HEK293 (cell line): ENCODE results near the gene CEBPB.
"Not testable (repeated sequence)": the region's sequence is repeated elsewhere in the genome, so short reads cannot be mapped to it uniquely, and the experiment has no call there.

ENCODE experiments used
- CTCF ChIA-PET: fragments of 350-600 bp; formaldehyde crosslinking; extraction: SDS; loops from one replicate; lab custom pipeline; 2021; ENCODE audit warnings: antibody characterized with exemption; lab: Yijun Ruan, JAX
- POLR2A ChIA-PET: fragments of 300-600 bp; formaldehyde crosslinking; extraction: SDS; loops from one replicate; lab custom pipeline; 2020; ENCODE audit warnings: antibody characterized with exemption, inconsistent platforms; lab: Yijun Ruan, JAX
- H3K27ac ChIP-seq: fragments of 200-500 bp; sonication (Bioruptor generic); 2 replicates; pipeline ENCODE4 v1.5.1; 2014; ENCODE audit warnings: low read depth, low read length, control low read depth, inconsistent platforms; ENCODE audit errors: extremely low read depth
- H3K36me3 ChIP-seq, 2 experiments: fragments of 200-500 bp in 1 of 2; sonication (Bioruptor generic) in 1 of 2; 1 replicate in 1 of 2; 2 replicates in 1 of 2; pipeline ENCODE4 v1.5.1; 2014 to 2017; ENCODE audit warnings: inconsistent platforms in 2 of 2, low read length in 2 of 2; ENCODE audit not compliant: control insufficient read depth in 2 of 2, insufficient read depth in 1 of 2
- H3K4me1 ChIP-seq: fragments of 200-500 bp; sonication (Bioruptor generic); 2 replicates; pipeline ENCODE4 v1.5.1; 2014; ENCODE audit warnings: mild to moderate bottlenecking, low read length, inconsistent platforms; ENCODE audit not compliant: control insufficient read depth, insufficient read depth
- H3K4me3 ChIP-seq: 2 replicates; pipeline ENCODE4 v1.5.1; 2011; ENCODE audit warnings: low read depth, mild to moderate bottlenecking, control low read depth, low read length, moderate library complexity
- H3K9me3 ChIP-seq: fragments of 200-500 bp; sonication (Bioruptor generic); 2 replicates; pipeline ENCODE4 v1.5.1; 2014; ENCODE audit warnings: low read depth, low read length, inconsistent platforms; ENCODE audit not compliant: control insufficient read depth, insufficient read depth
- SALL2 ChIP-seq: fragments of 450-650 bp; formaldehyde crosslinking; IDR thresholded peaks from 2 replicates; pipeline ENCODE4 v1.5.0; 2017; ENCODE audit warnings: missing biosample characterization, mild to moderate bottlenecking, missing genetic modification characterization, borderline replicate concordance
- TRIM28 ChIP-seq: IDR thresholded peaks from 2 replicates; pipeline ENCODE4 v1.6.1; 2011; ENCODE audit warnings: low read length, control low read depth, borderline replicate concordance
- ZBTB1 ChIP-seq: fragments of 450-650 bp; formaldehyde crosslinking; IDR thresholded peaks from 2 replicates; pipeline ENCODE4 v1.5.1; 2016; ENCODE audit warnings: missing biosample characterization, missing genetic modification characterization
- ZBTB17 ChIP-seq: fragments of 450-650 bp; formaldehyde crosslinking; IDR thresholded peaks from 2 replicates; pipeline ENCODE4 v1.5.1; 2016; ENCODE audit warnings: missing biosample characterization, missing genetic modification characterization
- ZNF133 ChIP-seq: fragments of 450-650 bp; formaldehyde crosslinking; IDR thresholded peaks from 2 replicates; pipeline ENCODE4 v1.5.1; 2016; ENCODE audit warnings: missing biosample characterization, missing genetic modification characterization
- ZNF274 ChIP-seq, 2 experiments: fragments of 200-500 bp in 1 of 2; fragments of 450-650 bp in 1 of 2; sonication (Bioruptor generic) in 1 of 2; formaldehyde crosslinking in 1 of 2; IDR thresholded peaks; 2 replicates each; pipeline versions ENCODE4 v1.5.1 to v1.6.1; 2014 to 2016; ENCODE audit warnings: borderline replicate concordance in 1 of 2, inconsistent platforms in 1 of 2, low read length in 1 of 2, missing biosample characterization in 1 of 2, missing genetic modification characterization in 1 of 2
- ZNF280C ChIP-seq: fragments of 450-650 bp; formaldehyde crosslinking; IDR thresholded peaks from 2 replicates; pipeline ENCODE4 v1.5.1; 2016; ENCODE audit warnings: missing biosample characterization, missing genetic modification characterization
- ZNF37A ChIP-seq: fragments of 450-650 bp; IDR thresholded peaks from 2 replicates; pipeline ENCODE4 v1.5.1; 2018; ENCODE audit warnings: missing biosample characterization, missing genetic modification characterization
- ZNF416 ChIP-seq: fragments of 450-650 bp; formaldehyde crosslinking; IDR thresholded peaks from 2 replicates; pipeline ENCODE4 v1.5.1; 2016; ENCODE audit warnings: missing biosample characterization, missing genetic modification characterization
- ZNF600 ChIP-seq: fragments of 450-650 bp; formaldehyde crosslinking; IDR thresholded peaks from 2 replicates; pipeline ENCODE4 v1.5.1; 2016; ENCODE audit warnings: missing biosample characterization, missing genetic modification characterization
- ZNF843 ChIP-seq: fragments of 450-650 bp; formaldehyde crosslinking; IDR thresholded peaks from 2 replicates; pipeline ENCODE4 v1.5.1; 2016; ENCODE audit warnings: missing biosample characterization, missing genetic modification characterization
- ZSCAN23 ChIP-seq: fragments of 450-650 bp; formaldehyde crosslinking; IDR thresholded peaks from 2 replicates; pipeline ENCODE4 v1.5.1; 2016; ENCODE audit warnings: missing biosample characterization, missing genetic modification characterization
- TF ChIP-seq, protein P1 (sequence below): fragments of 450-650 bp; formaldehyde crosslinking; IDR thresholded peaks from 2 replicates; pipeline ENCODE4 v1.5.0; 2017; ENCODE audit warnings: missing biosample characterization, missing genetic modification characterization, borderline replicate concordance
- TF ChIP-seq, protein P2 (sequence below): fragments of 450-650 bp; formaldehyde crosslinking; IDR thresholded peaks from 2 replicates; pipeline ENCODE4 v1.5.1; 2017; ENCODE audit warnings: missing biosample characterization, missing genetic modification characterization

The CEBPB gene

GRCh38 chr20:50178672-50179071, 12.0 kb upstream of the CEBPB start:
- CTCF ChIA-PET, result interaction anchor here (0.5 to 7.0 kb wide), 22 partner anchors 10 to 612 kb away, joined by 3 to 68 read pairs (median 4); partner anchors contain the start of gene PEDS1
- H3K4me1 ChIP-seq, H3K27ac ChIP-seq, H3K9me3 ChIP-seq, H3K36me3 ChIP-seq, H3K4me3 ChIP-seq: not testable (repeated sequence)
- peak; percentile 39; the same call in 1 of the 2 replicates for TF ChIP-seq ZBTB17 (tag by site-specific recombination)
- POLR2A ChIA-PET, result interaction anchor here (0.6 to 0.7 kb wide), 3 partner anchors 22 to 222 kb away, joined by 4 to 5 read pairs (median 4); no protein-coding TSS in a partner anchor

- ChIA-PET CTCF (interaction anchor here (0.6 to 7.0 kb wide), 8 partner anchors 12 to 393 kb away, joined by 3 to 68 read pairs (median 4); no protein-coding TSS in a partner anchor), POLR2A (no interaction called here)
- Histone ChIP-seq H3K27ac (no peak overlapping the region), H3K36me3 (no peaks in the 10 kb centered on the region; a peak in 1 of 3 replicates), H3K9me3 (no peaks in the 10 kb centered on the region), H3K4me1 (no peaks in the 10 kb centered on the region), H3K4me3 (no peak overlapping the region)
- TF ChIP-seq SALL2 (tag by site-specific recombination), result no peak
- no peak for TF ChIP-seq ZNF416 (tag by site-specific recombination)
- no peak for TF ChIP-seq ZNF37A
- TF ChIP-seq, protein P1, sequence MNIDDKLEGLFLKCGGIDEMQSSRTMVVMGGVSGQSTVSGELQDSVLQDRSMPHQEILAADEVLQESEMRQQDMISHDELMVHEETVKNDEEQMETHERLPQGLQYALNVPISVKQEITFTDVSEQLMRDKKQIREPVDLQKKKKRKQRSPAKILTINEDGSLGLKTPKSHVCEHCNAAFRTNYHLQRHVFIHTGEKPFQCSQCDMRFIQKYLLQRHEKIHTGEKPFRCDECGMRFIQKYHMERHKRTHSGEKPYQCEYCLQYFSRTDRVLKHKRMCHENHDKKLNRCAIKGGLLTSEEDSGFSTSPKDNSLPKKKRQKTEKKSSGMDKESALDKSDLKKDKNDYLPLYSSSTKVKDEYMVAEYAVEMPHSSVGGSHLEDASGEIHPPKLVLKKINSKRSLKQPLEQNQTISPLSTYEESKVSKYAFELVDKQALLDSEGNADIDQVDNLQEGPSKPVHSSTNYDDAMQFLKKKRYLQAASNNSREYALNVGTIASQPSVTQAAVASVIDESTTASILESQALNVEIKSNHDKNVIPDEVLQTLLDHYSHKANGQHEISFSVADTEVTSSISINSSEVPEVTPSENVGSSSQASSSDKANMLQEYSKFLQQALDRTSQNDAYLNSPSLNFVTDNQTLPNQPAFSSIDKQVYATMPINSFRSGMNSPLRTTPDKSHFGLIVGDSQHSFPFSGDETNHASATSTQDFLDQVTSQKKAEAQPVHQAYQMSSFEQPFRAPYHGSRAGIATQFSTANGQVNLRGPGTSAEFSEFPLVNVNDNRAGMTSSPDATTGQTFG (tag by site-specific recombination), result no peak
- TF ChIP-seq, protein P2, sequence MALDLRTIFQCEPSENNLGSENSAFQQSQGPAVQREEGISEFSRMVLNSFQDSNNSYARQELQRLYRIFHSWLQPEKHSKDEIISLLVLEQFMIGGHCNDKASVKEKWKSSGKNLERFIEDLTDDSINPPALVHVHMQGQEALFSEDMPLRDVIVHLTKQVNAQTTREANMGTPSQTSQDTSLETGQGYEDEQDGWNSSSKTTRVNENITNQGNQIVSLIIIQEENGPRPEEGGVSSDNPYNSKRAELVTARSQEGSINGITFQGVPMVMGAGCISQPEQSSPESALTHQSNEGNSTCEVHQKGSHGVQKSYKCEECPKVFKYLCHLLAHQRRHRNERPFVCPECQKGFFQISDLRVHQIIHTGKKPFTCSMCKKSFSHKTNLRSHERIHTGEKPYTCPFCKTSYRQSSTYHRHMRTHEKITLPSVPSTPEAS (tag by site-specific recombination), result no peak
- no peak for TF ChIP-seq ZNF600
- TF ChIP-seq ZBTB1 (tag by site-specific recombination), result no peak
Measured at GRCh38 chr20:50181344-50181743, 9.3 kb upstream of the CEBPB start.

GRCh38 chr20:50182346-50182745, 8.3 kb upstream of the CEBPB start:
- no peaks in the 10 kb centered on the region; a peak in 1 of 3 replicates for H3K36me3 ChIP-seq
- no peak overlapping the region for H3K27ac ChIP-seq
- peaks cover 4% of the 10 kb centered on the region; the same call in 1 of the 2 replicates for H3K4me1 ChIP-seq
- no peak overlapping the region for H3K4me3 ChIP-seq
- CTCF ChIA-PET, result interaction anchor here (0.5 to 7.0 kb wide), 7 partner anchors 13 to 428 kb away, joined by 3 to 68 read pairs (median 4); no protein-coding TSS in a partner anchor
- H3K9me3 ChIP-seq, result no peaks in the 10 kb centered on the region
- no peak for TF ChIP-seq ZNF133 (tag by site-specific recombination)
- no peak for TF ChIP-seq TRIM28
- no peak for TF ChIP-seq ZNF280C (tag by site-specific recombination)
- TF ChIP-seq ZNF274 (IDR thresholded peaks at IDR 0.05; ENCODE audit: low read length), result no peak
- no peak for TF ChIP-seq ZNF274 (tag by site-specific recombination; IDR thresholded peaks at IDR 0.05; ENCODE audit: borderline replicate concordance)
- no peak for TF ChIP-seq ZNF843 (tag by site-specific recombination)
- no peak for TF ChIP-seq ZSCAN23 (tag by site-specific recombination)
- TF ChIP-seq, all 188 proteins: peak for 0
- POLR2A ChIA-PET, result no interaction called here
